Measurements from ENCODE around the gene ARHGAP24. TPM values are rescaled to one million over a fixed set of nuclear protein-coding genes. Genes with fewer than 3 reads are reported as not detected.

ARHGAP24 gene
- polyA plus RNA-seq, 3 donors, result 12.5 to 32.0 (median 18.8) TPM

DNA sequence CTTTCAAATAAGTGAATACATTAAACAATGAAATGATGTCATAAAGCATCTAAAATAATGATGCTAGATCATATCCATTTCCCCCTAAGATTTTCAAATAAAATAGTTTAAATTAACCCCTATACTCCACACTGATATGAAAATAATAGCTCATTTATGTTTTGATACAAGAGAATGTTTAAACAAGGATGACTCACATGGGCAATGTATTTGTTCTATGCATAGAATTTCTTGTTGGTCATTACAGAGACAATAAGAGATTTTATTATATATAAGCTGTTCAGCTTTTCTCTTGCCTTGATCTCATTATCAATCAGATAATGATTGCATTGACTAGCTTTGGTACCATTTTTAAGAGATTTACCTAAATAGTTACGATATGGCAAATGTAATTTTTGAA lies 411.7 kb downstream of the ARHGAP24 start:
- H3K36me3 ChIP-seq (replicated peaks in 1 of 2; ENCODE audit: control insufficient read depth in 1 of 2, insufficient read depth in 2 of 2, low read length in 2 of 2), result no peaks in the 10 kb centered on the region
- DNase-seq, result no peak
- H3K27ac Mint-ChIP-seq, result no peak overlapping the region
- H3K4me1 Mint-ChIP-seq, result peaks cover 6% of the 10 kb centered on the region
- H3K9ac ChIP-seq (ENCODE audit: insufficient read depth, low read length, poor library complexity, severe bottlenecking), result no peak overlapping the region
- no CpG with 5 or more reads among the region's 1 CpG for WGBS (ENCODE audit: insufficient coverage)
- intact Hi-C loops (cut with micrococcal nuclease), result no loop called here
- no peaks in the 10 kb centered on the region for H3K36me3 Mint-ChIP-seq
- H3K9me3 ChIP-seq (replicated peaks in 1 of 2; ENCODE audit: control insufficient read depth in 1 of 2, insufficient read depth in 1 of 2, low read length in 2 of 2), result no peaks in the 10 kb centered on the region
- H3K79me2 ChIP-seq (ENCODE audit: insufficient read depth, low read length), result no peaks in the 10 kb centered on the region
- no peaks in the 10 kb centered on the region for H3K27me3 ChIP-seq (ENCODE audit: control insufficient read depth in 2 of 2, insufficient read depth in 2 of 2, low read length in 2 of 2)
- H3K27ac ChIP-seq (ENCODE audit: low read depth in 1 of 2, low read length in 2 of 2), result no peak overlapping the region
- TF ChIP-seq, protein P1, sequence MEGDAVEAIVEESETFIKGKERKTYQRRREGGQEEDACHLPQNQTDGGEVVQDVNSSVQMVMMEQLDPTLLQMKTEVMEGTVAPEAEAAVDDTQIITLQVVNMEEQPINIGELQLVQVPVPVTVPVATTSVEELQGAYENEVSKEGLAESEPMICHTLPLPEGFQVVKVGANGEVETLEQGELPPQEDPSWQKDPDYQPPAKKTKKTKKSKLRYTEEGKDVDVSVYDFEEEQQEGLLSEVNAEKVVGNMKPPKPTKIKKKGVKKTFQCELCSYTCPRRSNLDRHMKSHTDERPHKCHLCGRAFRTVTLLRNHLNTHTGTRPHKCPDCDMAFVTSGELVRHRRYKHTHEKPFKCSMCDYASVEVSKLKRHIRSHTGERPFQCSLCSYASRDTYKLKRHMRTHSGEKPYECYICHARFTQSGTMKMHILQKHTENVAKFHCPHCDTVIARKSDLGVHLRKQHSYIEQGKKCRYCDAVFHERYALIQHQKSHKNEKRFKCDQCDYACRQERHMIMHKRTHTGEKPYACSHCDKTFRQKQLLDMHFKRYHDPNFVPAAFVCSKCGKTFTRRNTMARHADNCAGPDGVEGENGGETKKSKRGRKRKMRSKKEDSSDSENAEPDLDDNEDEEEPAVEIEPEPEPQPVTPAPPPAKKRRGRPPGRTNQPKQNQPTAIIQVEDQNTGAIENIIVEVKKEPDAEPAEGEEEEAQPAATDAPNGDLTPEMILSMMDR (IDR thresholded peaks at IDR 0.05), result no peak
- H3K9me3 Mint-ChIP-seq, result peaks cover 0 to 3% (median 0%) of the 10 kb centered on the region in 7 donors
- H3K4me3 ChIP-seq (replicated peaks in 1 of 3; ENCODE audit: low read depth in 2 of 3, low read length in 3 of 3), result no peak overlapping the region
- no peak overlapping the region for H2AFZ ChIP-seq (ENCODE audit: insufficient read depth, low read depth, low read length, poor library complexity, severe bottlenecking)
- no peaks in the 10 kb centered on the region for H3K27me3 Mint-ChIP-seq (ENCODE audit: low read depth in 3 of 3)
- H3K4me2 ChIP-seq (replicated peaks; ENCODE audit: extremely low read depth, low read length, poor library complexity, severe bottlenecking), result no peak overlapping the region
- H3K4me1 ChIP-seq (ENCODE audit: control insufficient read depth in 1 of 2, insufficient read depth in 2 of 2, low read length in 2 of 2), result peaks cover 0 to 3% of the 10 kb centered on the region in 2 donors
- peaks cover 52% of the 10 kb centered on the region for H4K20me1 ChIP-seq (ENCODE audit: insufficient read depth, low read length)
- H3K4me3 Mint-ChIP-seq, result no peak overlapping the region

DNA sequence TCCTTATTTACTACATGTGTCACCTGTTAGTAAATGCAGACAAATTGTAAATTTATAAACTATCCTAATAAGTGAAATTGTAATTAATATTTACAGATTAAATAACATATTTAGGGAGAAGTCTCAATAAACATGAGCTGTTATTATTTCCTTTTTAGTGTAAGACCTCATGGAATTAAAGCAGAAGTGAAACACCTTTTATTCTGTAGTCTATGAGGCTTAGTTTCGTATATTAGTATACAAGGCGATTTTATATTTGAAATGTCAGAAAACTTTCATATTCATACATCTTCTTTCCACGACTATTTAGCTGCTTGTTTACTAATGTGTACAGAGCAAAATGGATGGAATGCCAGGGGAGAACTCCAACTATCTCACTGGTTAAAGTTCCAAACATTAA lies 414.4 kb downstream of the ARHGAP24 start:
- H3K9me3 ChIP-seq (replicated peaks in 1 of 2; ENCODE audit: control insufficient read depth in 1 of 2, insufficient read depth in 1 of 2, low read length in 2 of 2), result no peaks in the 10 kb centered on the region
- no peak overlapping the region for H3K9ac ChIP-seq (ENCODE audit: insufficient read depth, low read length, poor library complexity, severe bottlenecking)
- TF ChIP-seq, protein P1 (IDR thresholded peaks at IDR 0.05), result no peak
- H2AFZ ChIP-seq (ENCODE audit: insufficient read depth, low read depth, low read length, poor library complexity, severe bottlenecking), result no peak overlapping the region
- intact Hi-C loops (cut with micrococcal nuclease), result no loop called here
- Mint-ChIP-seq H3K4me3 (no peak overlapping the region), H3K27ac (no peak overlapping the region), H3K36me3 (peaks cover 0 to 3% of the 10 kb centered on the region in 2 donors), H3K4me1 (peaks cover 6% of the 10 kb centered on the region), H3K27me3 (ENCODE audit: low read depth in 3 of 3) (no peaks in the 10 kb centered on the region), H3K9me3 (peaks cover 0 to 5% (median 1%) of the 10 kb centered on the region in 7 donors)
- H3K4me1 ChIP-seq (ENCODE audit: control insufficient read depth in 1 of 2, insufficient read depth in 2 of 2, low read length in 2 of 2), result peaks cover 0 to 3% of the 10 kb centered on the region in 2 donors
- H3K4me3 ChIP-seq (replicated peaks in 1 of 3; ENCODE audit: low read depth in 2 of 3, low read length in 3 of 3), result no peak overlapping the region
- H3K4me2 ChIP-seq (replicated peaks; ENCODE audit: extremely low read depth, low read length, poor library complexity, severe bottlenecking), result no peak overlapping the region
- H3K36me3 ChIP-seq (replicated peaks in 1 of 2; ENCODE audit: control insufficient read depth in 1 of 2, insufficient read depth in 2 of 2, low read length in 2 of 2), result no peaks in the 10 kb centered on the region
- H3K27me3 ChIP-seq (ENCODE audit: control insufficient read depth in 2 of 2, insufficient read depth in 2 of 2, low read length in 2 of 2), result no peaks in the 10 kb centered on the region
- H3K79me2 ChIP-seq (ENCODE audit: insufficient read depth, low read length), result no peaks in the 10 kb centered on the region
- H3K27ac ChIP-seq (ENCODE audit: low read depth in 1 of 2, low read length in 2 of 2), result no peak overlapping the region
- peaks cover 41% of the 10 kb centered on the region for H4K20me1 ChIP-seq (ENCODE audit: insufficient read depth, low read length)
- WGBS (ENCODE audit: insufficient coverage), result no CpG with 5 or more reads among the region's 3 CpGs
- DNase-seq, result no peak

All from CD14-positive monocyte (primary cell).